ENCODE measurements around the gene KLF6. TPM values are rescaled to one million over a fixed set of nuclear protein-coding genes. Genes with fewer than 3 reads are reported as not detected.

The KLF6 gene
- total RNA-seq, 1 experiment from 2014 or later, result 27.9 TPM

GRCh38 chr10:3792710-3793219 lies 7.8 kb upstream of the KLF6 start:
- Mint-ChIP-seq H3K27me3 (ENCODE audit: low read depth) (no peaks in the 10 kb centered on the region; the same call in none of the 2 replicates), H3K9me3 (peaks cover 18% of the 10 kb centered on the region), H3K36me3 (peaks cover 10% of the 10 kb centered on the region), H3K4me1 (peaks cover 3% of the 10 kb centered on the region), H3K27ac (no peak overlapping the region), H3K4me3 (no peak overlapping the region)
- TF ChIP-seq GTF2I (CRISPR knock-in tag; conservative IDR thresholded peaks at IDR 0.05) (no peak), E2F4 (CRISPR knock-in tag; IDR thresholded peaks at IDR 0.05; ENCODE audit: borderline replicate concordance, low read depth) (no peak), ZNF317 (CRISPR knock-in tag; IDR thresholded peaks at IDR 0.05; ENCODE audit: borderline replicate concordance, low read depth) (no peak), CBFB (CRISPR knock-in tag; IDR thresholded peaks at IDR 0.05; ENCODE audit: low read depth) (no peak), ZNF671 (CRISPR knock-in tag; IDR thresholded peaks at IDR 0.05) (no peak), ZBTB21 (CRISPR knock-in tag; IDR thresholded peaks at IDR 0.05; ENCODE audit: borderline replicate concordance) (no peak), MYBL2 (CRISPR knock-in tag; IDR thresholded peaks at IDR 0.05) (no peak), FOXP1 (CRISPR knock-in tag; IDR thresholded peaks at IDR 0.05; ENCODE audit: borderline replicate concordance) (no peak), NFYB (CRISPR knock-in tag; conservative IDR thresholded peaks at IDR 0.05; ENCODE audit: low read depth) (no peak), FOXP4 (CRISPR knock-in tag; IDR thresholded peaks at IDR 0.05) (no peak), OVOL2 (CRISPR knock-in tag; IDR thresholded peaks at IDR 0.05; ENCODE audit: borderline replicate concordance) (no peak), CREB1 (CRISPR knock-in tag; IDR thresholded peaks at IDR 0.05) (no peak), ZNF219 (CRISPR knock-in tag; IDR thresholded peaks at IDR 0.05; ENCODE audit: borderline replicate concordance) (no peak), CREM (CRISPR knock-in tag; IDR thresholded peaks at IDR 0.05) (no peak), ZNF425 (CRISPR knock-in tag; conservative IDR thresholded peaks at IDR 0.05) (no peak), ZNF423 (CRISPR knock-in tag; IDR thresholded peaks at IDR 0.05) (no peak), TP53 (CRISPR knock-in tag; IDR thresholded peaks at IDR 0.05) (no peak)
- no peak for ATAC-seq
- POLR2A ChIA-PET, result no interaction called here
- no peak for DNase-seq (ENCODE audit: low spot score)
- CTCF ChIA-PET, result no interaction called here

GRCh38 chr10:3791974-3792633 lies 7.1 kb upstream of the KLF6 start:
- H3K4me3 Mint-ChIP-seq, result no peak overlapping the region
- peaks cover 10% of the 10 kb centered on the region for H3K4me1 Mint-ChIP-seq
- ChIA-PET CTCF (no interaction called here), POLR2A (no interaction called here)
- peaks cover 10% of the 10 kb centered on the region for H3K36me3 Mint-ChIP-seq
- H3K9me3 Mint-ChIP-seq, result peaks cover 18% of the 10 kb centered on the region
- no peak for ATAC-seq
- no peak for DNase-seq (ENCODE audit: low spot score)
- no peaks in the 10 kb centered on the region; the same call in none of the 2 replicates for H3K27me3 Mint-ChIP-seq (ENCODE audit: low read depth)
- H3K27ac Mint-ChIP-seq, result no peak overlapping the region
- TF ChIP-seq CTCF (IDR thresholded peaks at IDR 0.05) (no peak), CREB1 (CRISPR knock-in tag; IDR thresholded peaks at IDR 0.05) (no peak), ZBTB43 (CRISPR knock-in tag; IDR thresholded peaks at IDR 0.05) (no peak), AFF4 (CRISPR knock-in tag; IDR thresholded peaks at IDR 0.05; ENCODE audit: borderline replicate concordance) (no peak), ELF4 (CRISPR knock-in tag; IDR thresholded peaks at IDR 0.05; ENCODE audit: low read depth) (no peak), ZNF423 (CRISPR knock-in tag; IDR thresholded peaks at IDR 0.05) (no peak)
